Measurements from ENCODE around the gene MADCAM1.
A peak's percentile ranks its signal among the peaks of the same experiment; 100 is the strongest.
"Not testable (repeated sequence)": the region's sequence is repeated elsewhere in the genome, so short reads cannot be mapped to it uniquely, and the experiment has no call there.

MADCAM1 gene

GRCh38 chr19:465056-465816 lies 31.1 kb upstream of the MADCAM1 start:
- DNase-seq, result no peak

GRCh38 chr19:467554-467953 lies 28.7 kb upstream of the MADCAM1 start:
- no peak for DNase-seq

GRCh38 chr19:468587-469256 lies 27.6 kb upstream of the MADCAM1 start:
- DNase-seq, result no peak

- DNase-seq, result no peak
Measured at GRCh38 chr19:469833-470232, 26.5 kb upstream of the MADCAM1 start.

- DNase-seq, result no peak
Measured at GRCh38 chr19:470701-471100, 25.6 kb upstream of the MADCAM1 start.

- no peak for DNase-seq
Measured at GRCh38 chr19:472005-472858, 24.1 kb upstream of the MADCAM1 start.

- no peak for DNase-seq
Measured at GRCh38 chr19:474126-475078, 21.9 kb upstream of the MADCAM1 start.

- no peak for DNase-seq
Measured at GRCh38 chr19:475360-475759, 20.9 kb upstream of the MADCAM1 start.

GRCh38 chr19:478236-478903 lies 17.9 kb upstream of the MADCAM1 start:
- DNase-seq, result no peak

GRCh38 chr19:478976-479375 lies 17.3 kb upstream of the MADCAM1 start:
- DNase-seq, result no peak

- DNase-seq, result peak; percentile 15
Measured at GRCh38 chr19:480016-480855, 16.1 kb upstream of the MADCAM1 start.

GRCh38 chr19:481100-481499 lies 15.2 kb upstream of the MADCAM1 start:
- DNase-seq, result not testable (repeated sequence)

- DNase-seq, result no peak
Measured at GRCh38 chr19:482186-483041, 13.9 kb upstream of the MADCAM1 start.

- DNase-seq, result no peak
Measured at GRCh38 chr19:483332-484072, 12.8 kb upstream of the MADCAM1 start.

- DNase-seq, result no peak
Measured at GRCh38 chr19:484494-484893, 11.8 kb upstream of the MADCAM1 start.

- DNase-seq, result no peak
Measured at GRCh38 chr19:485077-485476, 11.2 kb upstream of the MADCAM1 start.

GRCh38 chr19:485583-486236 lies 10.6 kb upstream of the MADCAM1 start:
- DNase-seq, result no peak
